ENCODE measurements around the gene MAMDC2.
"Not testable (repeated sequence)": the region's sequence is repeated elsewhere in the genome, so short reads cannot be mapped to it uniquely, and the experiment has no call there.

Gene MAMDC2

DNA sequence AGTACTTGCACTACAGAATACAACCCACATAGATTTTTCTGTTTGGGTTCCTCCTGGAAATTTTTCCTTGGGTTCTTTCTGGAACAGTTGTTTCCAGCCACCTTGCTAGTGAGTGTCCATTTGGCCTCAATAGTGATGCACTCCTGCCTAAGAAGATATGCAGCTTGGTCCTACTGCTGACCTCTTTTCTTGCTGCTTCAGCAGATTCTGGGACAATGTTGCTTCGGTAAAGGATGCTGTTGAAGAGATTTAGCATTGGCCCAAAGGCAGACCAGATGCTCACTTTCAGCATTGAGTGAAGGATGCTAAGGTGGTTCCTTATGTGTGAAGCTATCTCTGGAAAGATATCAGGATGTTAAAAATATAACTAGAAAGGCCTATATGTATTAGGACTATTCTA is 128.9 kb downstream of the MAMDC2 start:
- Histone ChIP-seq H3K4me1 (ENCODE audit: insufficient read depth, low read length) (no peaks in the 10 kb centered on the region), H3K36me3 (ENCODE audit: insufficient read depth, low read depth, low read length) (no peaks in the 10 kb centered on the region), H3K27ac (ENCODE audit: low read length) (no peak overlapping the region), H3K9me3 (ENCODE audit: insufficient read depth, low read depth, low read length) (no peaks in the 10 kb centered on the region), H3K9ac (ENCODE audit: low read depth, low read length) (no peak overlapping the region), H3K4me3 (ENCODE audit: low read length) (no peak overlapping the region), H3K27me3 (ENCODE audit: insufficient read depth, low read length) (no peaks in the 10 kb centered on the region)

- Histone ChIP-seq H3K4me1 (ENCODE audit: insufficient read depth, low read length) (no peaks in the 10 kb centered on the region), H3K27me3 (ENCODE audit: insufficient read depth, low read length) (no peaks in the 10 kb centered on the region), H3K9me3 (ENCODE audit: insufficient read depth, low read depth, low read length) (no peaks in the 10 kb centered on the region)
Measured at GRCh38 chr9:70177121-70177520, 133.5 kb downstream of the MAMDC2 start.

GRCh38 chr9:70192707-70193106 is 149.1 kb downstream of the MAMDC2 start:
- no peaks in the 10 kb centered on the region for H3K4me1 ChIP-seq (ENCODE audit: insufficient read depth, low read length)
- H3K36me3 ChIP-seq (ENCODE audit: insufficient read depth, low read depth, low read length) = no peaks in the 10 kb centered on the region
- H3K9me3 ChIP-seq (ENCODE audit: insufficient read depth, low read depth, low read length) = no peaks in the 10 kb centered on the region
- no peak overlapping the region for H3K9ac ChIP-seq (ENCODE audit: low read depth, low read length)
- no peaks in the 10 kb centered on the region for H3K27me3 ChIP-seq (ENCODE audit: insufficient read depth, low read length)
- H3K27ac ChIP-seq (ENCODE audit: low read length) = no peak overlapping the region
- H3K4me3 ChIP-seq (ENCODE audit: low read length) = no peak overlapping the region

More at GRCh38 chr9:70177121-70177520, 133.5 kb downstream of the MAMDC2 start:
- Histone ChIP-seq H3K27ac (ENCODE audit: low read length) (no peak overlapping the region), H3K4me3 (ENCODE audit: low read length) (no peak overlapping the region), H3K9ac (ENCODE audit: low read depth, low read length) (no peak overlapping the region), H3K36me3 (ENCODE audit: insufficient read depth, low read depth, low read length) (no peaks in the 10 kb centered on the region)

GRCh38 chr9:70195456-70195855 is 151.8 kb downstream of the MAMDC2 start:
- Histone ChIP-seq H3K27ac (ENCODE audit: low read length) (no peak overlapping the region), H3K4me3 (ENCODE audit: low read length) (no peak overlapping the region)

GRCh38 chr9:70197216-70198044 is 153.8 kb downstream of the MAMDC2 start:
- H3K9ac ChIP-seq (ENCODE audit: low read depth, low read length) = no peak overlapping the region
- no peaks in the 10 kb centered on the region for H3K36me3 ChIP-seq (ENCODE audit: insufficient read depth, low read depth, low read length)

More at GRCh38 chr9:70195456-70195855, 151.8 kb downstream of the MAMDC2 start:
- no peaks in the 10 kb centered on the region for H3K27me3 ChIP-seq (ENCODE audit: insufficient read depth, low read length)
- H3K9ac ChIP-seq (ENCODE audit: low read depth, low read length) = no peak overlapping the region
- H3K4me1 ChIP-seq (ENCODE audit: insufficient read depth, low read length) = no peaks in the 10 kb centered on the region
- H3K9me3 ChIP-seq (ENCODE audit: insufficient read depth, low read depth, low read length) = no peaks in the 10 kb centered on the region
- no peaks in the 10 kb centered on the region for H3K36me3 ChIP-seq (ENCODE audit: insufficient read depth, low read depth, low read length)

GRCh38 chr9:70204743-70205142 is 161.1 kb downstream of the MAMDC2 start:
- not testable (repeated sequence) for H3K36me3 ChIP-seq (ENCODE audit: insufficient read depth, low read depth, low read length); H3K9ac ChIP-seq (ENCODE audit: low read depth, low read length); H3K9me3 ChIP-seq (ENCODE audit: insufficient read depth, low read depth, low read length); H3K27ac ChIP-seq (ENCODE audit: low read length); H3K4me3 ChIP-seq (ENCODE audit: low read length); H3K27me3 ChIP-seq (ENCODE audit: insufficient read depth, low read length); H3K4me1 ChIP-seq (ENCODE audit: insufficient read depth, low read length)

More at GRCh38 chr9:70197216-70198044, 153.8 kb downstream of the MAMDC2 start:
- no peak overlapping the region for H3K27ac ChIP-seq (ENCODE audit: low read length)
- no peaks in the 10 kb centered on the region for H3K9me3 ChIP-seq (ENCODE audit: insufficient read depth, low read depth, low read length)
- H3K4me1 ChIP-seq (ENCODE audit: insufficient read depth, low read length) = no peaks in the 10 kb centered on the region
- no peaks in the 10 kb centered on the region for H3K27me3 ChIP-seq (ENCODE audit: insufficient read depth, low read length)
- H3K4me3 ChIP-seq (ENCODE audit: low read length) = no peak overlapping the region

DNA sequence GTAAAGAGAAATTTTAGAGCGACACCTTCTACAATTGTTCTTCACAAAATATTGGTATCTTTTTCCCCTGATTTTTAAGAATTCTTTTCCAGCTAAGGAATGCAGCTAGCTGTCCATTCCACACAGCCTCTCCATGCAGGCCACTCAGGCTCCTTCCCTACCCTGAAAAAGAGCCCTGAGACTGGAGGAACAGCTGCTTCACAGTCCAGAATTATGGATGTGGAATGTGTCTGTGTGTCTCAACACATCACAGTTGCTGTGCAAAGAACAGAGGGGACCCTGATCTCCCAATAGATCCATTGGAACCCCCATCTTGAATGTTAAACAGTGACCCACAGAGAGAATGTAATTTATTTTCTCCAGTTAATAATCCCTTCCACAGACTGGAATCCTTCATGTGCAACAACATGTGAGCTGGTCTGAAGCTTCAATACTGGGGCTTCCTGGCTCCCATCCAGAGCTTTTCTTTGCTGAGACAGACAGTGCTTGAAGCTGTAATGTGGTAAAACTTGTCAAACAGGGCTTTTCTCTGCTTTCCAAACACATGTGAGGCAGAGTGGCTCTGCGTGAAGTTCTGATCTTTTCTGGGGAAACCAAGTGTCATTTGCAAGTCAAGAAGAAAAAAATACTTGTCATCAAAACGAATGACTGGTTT is 161.8 kb downstream of the MAMDC2 start:
- H3K9me3 ChIP-seq (ENCODE audit: insufficient read depth, low read depth, low read length) = no peaks in the 10 kb centered on the region
- no peaks in the 10 kb centered on the region for H3K27me3 ChIP-seq (ENCODE audit: insufficient read depth, low read length)
- H3K4me3 ChIP-seq (ENCODE audit: low read length) = no peak overlapping the region
- 0 out of 2 replicates have a peak, but pooled peaks cover 2% of the 10 kb centered on the region for H3K4me1 ChIP-seq (ENCODE audit: insufficient read depth, low read length)
- no peak overlapping the region for H3K27ac ChIP-seq (ENCODE audit: low read length)
- no peaks in the 10 kb centered on the region for H3K36me3 ChIP-seq (ENCODE audit: insufficient read depth, low read depth, low read length)
- H3K9ac ChIP-seq (ENCODE audit: low read depth, low read length) = no peak overlapping the region

GRCh38 chr9:70217029-70217428 is 173.4 kb downstream of the MAMDC2 start:
- no peak overlapping the region for H3K9ac ChIP-seq (ENCODE audit: low read depth, low read length)
- no peaks in the 10 kb centered on the region for H3K4me1 ChIP-seq (ENCODE audit: insufficient read depth, low read length)
- no peak overlapping the region for H3K27ac ChIP-seq (ENCODE audit: low read length)
- no peaks in the 10 kb centered on the region for H3K27me3 ChIP-seq (ENCODE audit: insufficient read depth, low read length)
- no peaks in the 10 kb centered on the region; the same call in 1 of the 2 replicates for H3K36me3 ChIP-seq (ENCODE audit: insufficient read depth, low read depth, low read length)
- peaks cover 15% of the 10 kb centered on the region for H3K9me3 ChIP-seq (ENCODE audit: insufficient read depth, low read depth, low read length)
- H3K4me3 ChIP-seq (ENCODE audit: low read length) = no peak overlapping the region

DNA sequence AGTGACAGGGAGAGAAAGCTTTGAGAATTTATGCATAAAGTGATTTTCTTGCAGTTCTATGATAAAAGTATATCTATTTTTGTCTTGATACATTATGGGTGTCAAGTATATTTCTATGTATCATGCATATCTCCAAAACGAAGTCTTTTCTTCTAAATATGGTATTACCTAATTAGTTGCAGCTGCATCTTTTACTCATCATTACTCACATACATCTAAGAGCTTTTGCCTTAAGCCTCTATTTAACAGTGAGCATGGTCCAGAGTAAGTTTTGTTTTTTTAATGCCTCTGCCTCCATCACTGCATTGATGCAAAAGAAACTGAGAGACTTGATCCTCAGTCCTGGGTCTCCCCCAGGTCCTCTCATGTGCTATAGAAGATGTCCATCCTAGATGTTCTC is 175.1 kb downstream of the MAMDC2 start:
- Histone ChIP-seq H3K27me3 (ENCODE audit: insufficient read depth, low read length) (no peaks in the 10 kb centered on the region), H3K9me3 (ENCODE audit: insufficient read depth, low read depth, low read length) (no peaks in the 10 kb centered on the region), H3K27ac (ENCODE audit: low read length) (no peak overlapping the region), H3K36me3 (ENCODE audit: insufficient read depth, low read depth, low read length) (no peaks in the 10 kb centered on the region), H3K9ac (ENCODE audit: low read depth, low read length) (no peak overlapping the region), H3K4me3 (ENCODE audit: low read length) (no peak overlapping the region), H3K4me1 (ENCODE audit: insufficient read depth, low read length) (no peaks in the 10 kb centered on the region)

DNA sequence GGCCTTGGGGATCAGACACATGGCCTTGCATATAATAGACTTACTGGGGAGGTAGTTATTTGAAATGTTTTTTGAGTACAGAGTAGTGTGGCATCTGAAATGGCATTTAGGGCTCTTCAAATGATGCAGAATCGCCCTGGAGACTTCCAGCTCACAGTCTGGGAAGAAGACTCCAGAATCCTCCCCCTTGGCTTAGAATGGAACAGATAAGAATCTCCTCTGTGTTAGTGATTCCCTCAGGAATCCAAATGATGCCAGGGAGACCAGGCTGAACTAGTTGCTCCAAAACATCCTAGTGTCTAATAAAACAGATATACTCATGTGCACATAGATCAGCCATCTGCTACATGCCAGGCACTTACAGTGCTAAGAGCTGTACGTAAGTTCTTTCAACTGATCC is 176.6 kb downstream of the MAMDC2 start:
- Histone ChIP-seq H3K27ac (ENCODE audit: low read length) (no peak overlapping the region), H3K4me1 (ENCODE audit: insufficient read depth, low read length) (no peaks in the 10 kb centered on the region), H3K27me3 (ENCODE audit: insufficient read depth, low read length) (no peaks in the 10 kb centered on the region), H3K9ac (ENCODE audit: low read depth, low read length) (no peak overlapping the region), H3K4me3 (ENCODE audit: low read length) (no peak overlapping the region), H3K9me3 (ENCODE audit: insufficient read depth, low read depth, low read length) (no peaks in the 10 kb centered on the region), H3K36me3 (ENCODE audit: insufficient read depth, low read depth, low read length) (no peaks in the 10 kb centered on the region)

DNA sequence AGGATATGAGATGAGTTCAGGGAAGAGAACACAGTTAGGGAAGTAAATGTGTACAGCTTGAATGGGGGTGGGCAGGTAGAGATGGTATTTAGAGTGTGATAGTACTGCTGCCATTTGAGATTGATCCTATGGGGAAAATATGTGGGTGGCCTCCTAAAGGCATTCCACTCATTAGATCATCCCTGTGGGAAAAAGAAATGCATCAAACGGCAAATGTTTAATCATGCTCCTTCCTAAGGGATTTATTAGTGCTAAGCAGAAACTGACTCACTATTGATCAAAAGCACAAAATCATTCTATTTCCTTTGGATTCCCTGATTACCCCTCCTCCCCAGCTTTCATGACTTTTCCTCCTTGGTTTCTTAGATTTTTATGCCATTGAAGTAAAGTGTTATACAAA is 178.7 kb downstream of the MAMDC2 start:
- Histone ChIP-seq H3K9me3 (ENCODE audit: insufficient read depth, low read depth, low read length) (0 out of 2 replicates have a peak, but pooled peaks cover 3% of the 10 kb centered on the region), H3K4me1 (ENCODE audit: insufficient read depth, low read length) (no peaks in the 10 kb centered on the region), H3K27me3 (ENCODE audit: insufficient read depth, low read length) (no peaks in the 10 kb centered on the region), H3K36me3 (ENCODE audit: insufficient read depth, low read depth, low read length) (no peaks in the 10 kb centered on the region), H3K27ac (ENCODE audit: low read length) (no peak overlapping the region), H3K9ac (ENCODE audit: low read depth, low read length) (no peak overlapping the region), H3K4me3 (ENCODE audit: low read length) (no peak overlapping the region)

DNA sequence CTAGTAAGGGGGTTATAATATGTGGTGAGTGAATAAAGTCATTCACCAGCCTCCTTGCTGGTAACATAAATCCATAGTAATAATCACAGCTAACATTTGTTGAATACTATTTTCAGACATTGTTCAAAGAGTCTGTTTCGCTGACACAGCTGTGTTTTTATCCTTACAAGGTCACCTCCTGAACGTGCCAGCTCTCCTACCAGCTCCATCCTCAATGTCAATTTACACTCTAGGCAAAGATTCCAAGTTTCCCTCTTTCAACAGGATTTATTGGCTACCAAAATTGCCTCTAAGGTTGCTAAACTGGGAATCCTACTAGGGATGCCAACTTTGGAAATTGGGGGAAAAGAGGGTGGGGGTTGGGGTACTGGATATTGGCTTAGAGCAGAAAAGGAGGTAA is 184.5 kb downstream of the MAMDC2 start:
- Histone ChIP-seq H3K9me3 (ENCODE audit: insufficient read depth, low read depth, low read length) (0 out of 2 replicates have a peak, but pooled peaks cover 3% of the 10 kb centered on the region), H3K9ac (ENCODE audit: low read depth, low read length) (no peak overlapping the region), H3K27me3 (ENCODE audit: insufficient read depth, low read length) (no peaks in the 10 kb centered on the region), H3K36me3 (ENCODE audit: insufficient read depth, low read depth, low read length) (no peaks in the 10 kb centered on the region), H3K4me1 (ENCODE audit: insufficient read depth, low read length) (no peaks in the 10 kb centered on the region), H3K4me3 (ENCODE audit: low read length) (no peak overlapping the region), H3K27ac (ENCODE audit: low read length) (no peak overlapping the region)
